GM19023 (cell line): ENCODE results near the gene MSMB.
A peak's percentile ranks its signal among the peaks of the same experiment; 100 is the strongest.
"Not testable (repeated sequence)": the region's sequence is repeated elsewhere in the genome, so short reads cannot be mapped to it uniquely, and the experiment has no call there.

Experiments
- ATAC-seq: cut with Tn5 transposase; IDR thresholded peaks from one replicate; pipeline ENCODE4 v1.9.1; 2021; ENCODE audit warnings: mild to moderate bottlenecking, moderate library complexity; ENCODE audit not compliant: unreplicated experiment

MSMB gene

DNA sequence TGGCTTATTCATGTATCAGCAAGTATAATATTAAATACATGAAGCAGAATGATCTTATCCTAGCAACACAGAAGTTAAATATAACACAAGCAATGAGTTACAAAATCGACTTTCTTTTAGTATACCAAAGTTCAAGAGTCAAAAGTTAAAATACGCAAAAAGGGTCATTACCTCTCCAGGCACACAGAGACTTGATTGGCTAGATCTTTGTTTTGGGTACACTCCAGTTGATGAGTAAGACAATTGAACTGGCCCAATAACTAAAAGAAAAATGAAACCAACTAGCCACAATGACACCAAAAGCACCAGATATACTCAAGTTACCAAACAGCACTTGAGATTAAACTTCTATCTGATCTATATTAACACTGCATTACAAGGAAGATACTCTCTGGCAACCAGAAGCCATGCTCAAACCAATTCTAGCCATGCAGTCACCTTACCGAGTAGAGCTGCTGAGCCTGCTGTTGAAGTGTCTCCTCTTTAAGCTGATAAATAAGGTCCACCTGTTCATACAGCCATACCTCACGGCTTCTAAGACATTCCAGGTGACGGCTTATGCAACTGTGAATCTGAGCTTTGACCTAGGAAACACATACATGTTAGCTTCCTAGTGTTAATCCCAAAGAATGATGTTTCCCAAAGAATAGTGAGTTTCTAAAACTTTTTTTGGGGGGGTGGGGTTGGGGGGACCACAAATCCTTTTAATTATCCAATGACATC is 31.2 kb downstream of the MSMB start:
- no peak for ATAC-seq

DNA sequence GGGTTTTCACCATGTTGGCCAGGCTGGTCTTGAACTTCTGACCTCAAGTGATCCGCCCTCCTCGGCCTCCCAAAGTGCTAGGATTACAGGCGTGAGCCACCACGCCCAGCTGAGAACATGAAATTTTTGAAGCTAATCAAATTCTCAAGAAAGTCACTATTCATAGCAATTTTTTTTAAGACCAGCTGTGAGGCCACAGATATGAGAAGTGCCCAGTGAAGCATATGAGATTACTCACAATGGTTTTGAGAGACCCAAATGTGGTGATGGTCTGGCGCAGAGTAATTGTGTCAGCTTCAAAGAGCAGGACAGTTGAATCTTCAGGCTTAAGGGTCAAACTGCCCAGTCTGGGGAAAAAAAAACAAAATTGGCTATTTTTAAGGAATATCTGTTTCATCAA is 31.9 kb downstream of the MSMB start:
- no peak for ATAC-seq

DNA sequence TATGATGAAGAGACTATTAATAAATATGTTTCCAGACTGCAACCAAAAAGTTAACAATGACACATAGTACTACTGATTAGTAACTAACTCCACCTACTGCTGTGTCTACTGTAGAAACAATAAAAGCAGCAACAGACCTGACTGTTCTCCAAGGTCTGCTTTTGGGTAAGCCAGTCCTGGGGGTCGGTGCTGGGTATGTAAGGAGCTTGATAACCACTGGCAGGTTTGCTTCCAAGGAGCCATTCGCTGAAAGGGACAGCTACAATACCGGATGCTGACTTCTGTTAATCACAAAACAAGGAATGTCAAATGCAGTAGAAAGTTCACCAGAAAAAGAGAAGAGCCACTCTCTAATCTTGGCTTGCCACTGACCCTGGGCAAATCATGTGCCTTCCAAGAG is 33.3 kb downstream of the MSMB start:
- no peak for ATAC-seq

DNA sequence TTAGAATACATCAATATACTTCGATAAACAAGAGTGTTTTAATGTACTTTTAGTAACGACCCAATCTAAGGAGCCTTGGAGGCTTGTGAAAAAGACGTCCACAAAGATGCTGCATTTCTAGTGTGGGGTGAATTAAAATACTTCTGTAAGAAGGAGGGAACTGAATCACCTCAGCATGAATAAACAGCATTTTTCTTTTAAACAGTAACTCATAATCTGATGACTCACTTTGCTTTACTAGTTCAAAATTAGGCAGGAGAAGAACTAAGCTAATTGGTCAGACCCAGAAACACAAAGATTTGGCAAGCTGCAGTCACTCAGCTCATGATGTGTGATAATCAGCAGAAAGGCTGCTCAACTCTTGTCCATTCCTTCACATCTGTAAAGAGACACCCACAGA is 39.9 kb downstream of the MSMB start:
- ATAC-seq, result no peak

DNA sequence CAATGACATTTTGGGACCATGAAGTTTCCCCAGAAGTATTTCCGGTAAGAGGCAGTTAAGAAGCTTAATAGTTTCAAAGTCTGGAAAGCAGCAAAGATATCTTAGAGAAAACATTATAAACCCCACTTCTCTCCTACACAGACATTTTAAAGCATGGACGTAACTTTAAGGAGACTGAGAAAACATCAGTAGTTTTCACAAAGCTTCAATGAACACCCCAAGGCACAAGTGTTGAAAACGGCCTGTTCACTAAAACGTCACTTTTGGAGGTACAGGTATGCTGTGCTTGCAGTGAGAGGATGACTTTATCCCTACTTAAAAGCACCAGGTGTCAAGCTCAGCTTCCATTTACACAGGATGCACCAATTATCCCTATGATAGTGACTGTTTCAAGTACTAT is 40.7 kb downstream of the MSMB start:
- ATAC-seq, result no peak

DNA sequence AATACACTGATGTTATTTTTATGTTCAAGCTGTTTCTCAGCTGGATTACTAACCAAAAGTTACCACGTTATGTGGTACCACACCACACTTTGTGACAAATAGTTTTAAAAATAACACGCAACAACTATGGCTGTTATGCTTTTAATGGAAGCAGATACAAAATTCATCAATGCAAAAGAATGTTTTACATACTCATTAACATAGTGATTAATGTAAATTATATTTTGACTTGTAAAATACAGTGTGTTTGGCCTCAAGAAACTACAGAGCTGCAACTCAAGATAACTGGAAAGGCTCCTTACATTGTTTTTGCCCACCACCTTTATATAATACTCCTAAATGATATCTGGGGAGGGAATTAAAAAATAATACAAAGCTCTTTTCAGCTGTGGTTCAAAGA is 41.1 kb downstream of the MSMB start:
- no peak for ATAC-seq

DNA sequence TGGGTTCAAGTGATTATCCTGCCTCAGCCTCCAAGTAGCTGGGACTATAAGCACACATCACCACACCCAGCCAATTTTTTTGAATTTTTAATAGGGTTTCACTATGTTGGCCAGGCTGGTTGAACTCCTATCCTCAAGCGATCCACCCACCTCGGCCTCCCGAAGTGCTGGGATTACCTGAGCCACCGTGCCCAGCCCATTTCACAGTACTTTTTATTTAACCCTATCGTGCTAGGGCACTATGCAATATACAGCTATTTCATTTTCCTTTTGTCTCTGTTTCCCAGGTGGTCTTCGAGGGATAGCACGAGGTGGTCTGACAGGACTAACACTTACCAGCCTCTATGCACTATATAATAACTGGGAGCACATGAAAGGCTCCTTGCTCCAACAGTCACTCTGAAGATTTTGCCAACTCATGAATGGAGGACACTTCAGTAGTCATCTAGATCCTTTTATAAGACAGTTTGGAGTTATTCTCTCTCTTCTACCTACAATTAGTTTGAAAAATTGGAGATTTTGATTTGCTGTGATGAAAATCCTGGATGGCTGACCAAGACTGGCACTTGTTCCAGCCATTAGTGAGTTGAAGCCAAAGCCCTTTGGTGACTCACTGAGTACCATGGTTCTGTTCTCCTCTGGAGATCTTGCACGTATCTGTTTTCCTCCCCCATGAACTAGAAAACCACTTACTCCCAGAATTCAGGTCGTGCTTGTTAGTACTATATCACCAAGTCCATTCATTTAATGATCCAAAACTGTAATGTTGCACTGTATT is 43.0 kb downstream of the MSMB start:
- no peak for ATAC-seq

DNA sequence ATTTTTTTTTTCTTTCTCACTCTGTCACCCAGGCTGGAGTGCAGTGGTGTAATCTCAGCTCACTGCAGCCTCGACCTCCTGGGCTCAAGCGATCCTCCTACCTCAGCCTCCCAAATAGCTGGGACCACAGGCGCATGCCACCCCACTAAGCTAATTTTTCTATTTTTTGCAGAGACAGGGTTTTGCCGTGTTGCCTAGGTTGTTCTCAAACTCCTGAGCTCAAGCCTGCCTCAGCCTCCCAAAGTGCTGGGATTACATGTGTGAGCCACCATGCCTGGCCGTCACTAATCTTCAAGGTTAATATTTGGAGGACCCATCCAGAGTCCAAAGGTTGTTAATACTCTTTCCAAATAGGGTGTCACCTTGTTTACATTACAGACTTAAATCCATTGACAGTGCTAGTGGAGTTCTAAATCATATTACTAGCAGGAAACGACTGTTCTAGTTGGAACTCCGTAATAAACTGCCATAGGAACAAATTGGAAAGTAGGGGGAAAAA is 43.8 kb downstream of the MSMB start:
- ATAC-seq, result not testable (repeated sequence)

DNA sequence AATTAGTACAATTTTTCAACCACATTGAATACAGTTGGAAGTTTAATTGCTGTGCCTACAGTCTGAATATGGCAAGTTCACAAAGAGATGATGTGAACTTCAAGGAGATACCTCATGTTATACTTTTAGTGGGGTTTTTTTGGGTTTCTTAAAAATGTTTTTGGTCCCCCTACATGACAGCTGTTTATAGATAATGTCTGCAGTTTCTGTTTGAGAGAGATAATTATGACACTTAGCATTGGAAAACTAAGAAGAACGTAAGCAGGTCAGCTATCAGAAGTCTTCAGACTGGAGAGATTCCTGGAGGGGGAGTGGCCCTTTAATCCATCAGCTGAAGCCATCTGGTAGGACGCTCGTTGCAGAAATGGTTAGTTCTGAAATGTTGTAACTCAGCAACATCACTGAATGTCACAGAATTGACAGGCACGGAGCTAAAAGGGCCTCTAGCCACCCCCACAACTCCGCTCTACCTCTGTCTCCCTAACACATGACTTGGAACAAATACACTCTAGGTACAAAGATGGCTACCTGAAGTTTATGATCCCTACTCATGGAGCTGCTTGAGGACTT is 44.8 kb downstream of the MSMB start:
- no peak for ATAC-seq

DNA sequence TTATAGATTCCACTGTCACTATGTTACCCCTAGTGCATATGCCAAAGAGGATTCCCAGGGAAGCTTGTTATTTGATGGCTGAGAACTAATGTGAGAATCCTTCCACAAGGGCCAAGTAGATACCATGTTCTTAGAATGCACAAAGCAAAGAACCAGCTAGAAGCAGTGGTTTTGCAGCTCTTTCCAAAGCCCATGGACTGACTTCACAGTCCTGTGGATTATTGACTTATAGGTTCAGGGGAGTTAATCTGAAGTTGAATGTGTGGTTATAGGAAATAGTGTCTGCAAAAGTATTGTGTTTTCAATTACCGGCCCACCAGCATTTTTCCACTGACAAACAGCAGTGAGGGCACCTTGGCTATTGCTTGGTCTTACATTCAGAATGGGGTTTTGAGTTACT is 45.5 kb downstream of the MSMB start:
- no peak for ATAC-seq

DNA sequence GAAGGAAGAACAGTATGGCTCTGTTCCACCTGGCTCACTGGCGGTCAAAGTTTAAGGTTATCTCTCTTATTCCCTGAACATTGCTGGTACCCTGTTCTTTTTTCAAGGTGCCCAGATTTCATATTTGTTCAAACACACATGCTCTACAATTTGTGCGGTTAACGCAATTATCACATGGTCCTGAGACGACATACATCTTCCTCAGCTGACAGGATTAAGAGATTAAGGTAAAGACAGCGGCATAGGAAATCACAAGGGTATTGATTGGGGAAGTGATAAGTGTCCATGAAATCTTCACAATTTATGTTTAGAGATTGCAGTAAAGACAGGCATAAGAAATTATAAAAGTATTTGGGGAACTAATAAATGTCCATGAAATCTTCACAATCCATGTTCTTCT is 46.1 kb downstream of the MSMB start:
- not testable (repeated sequence) for ATAC-seq

DNA sequence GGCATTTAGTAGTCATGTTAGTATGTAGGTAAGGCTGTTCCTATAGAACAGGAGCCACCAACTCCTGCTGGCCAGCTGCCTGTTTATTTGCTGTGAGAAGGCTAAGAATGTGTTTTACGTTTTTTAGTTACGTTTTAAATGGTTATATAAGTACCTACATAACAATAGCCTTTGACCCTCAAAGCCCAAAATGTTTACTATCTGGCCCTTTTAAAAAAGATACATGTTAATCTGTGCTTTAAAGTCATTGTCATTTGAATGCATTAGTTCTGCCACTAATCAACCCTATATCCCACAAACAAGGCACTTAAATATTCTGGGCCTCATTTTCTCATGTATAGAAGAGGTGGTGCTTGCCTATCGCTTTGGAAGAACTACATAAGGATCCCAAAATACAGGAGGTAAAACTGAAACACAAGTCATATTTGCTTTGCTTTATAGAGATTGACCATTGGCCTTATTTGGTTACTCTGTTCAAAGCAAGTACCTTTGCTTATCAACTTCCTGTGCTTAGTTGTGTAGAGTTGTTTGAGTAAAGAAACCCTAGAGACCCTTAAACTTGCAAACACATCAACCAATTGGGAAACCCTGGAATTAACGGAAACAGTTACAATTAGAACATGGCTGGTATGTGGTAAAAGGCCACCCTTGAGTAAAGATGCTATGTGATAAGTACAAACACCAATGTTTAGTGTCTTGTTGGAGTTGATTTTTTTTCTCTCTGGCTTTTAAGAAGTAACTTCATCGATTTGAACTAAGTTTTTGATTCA is 47.9 kb downstream of the MSMB start:
- ATAC-seq, result no peak

DNA sequence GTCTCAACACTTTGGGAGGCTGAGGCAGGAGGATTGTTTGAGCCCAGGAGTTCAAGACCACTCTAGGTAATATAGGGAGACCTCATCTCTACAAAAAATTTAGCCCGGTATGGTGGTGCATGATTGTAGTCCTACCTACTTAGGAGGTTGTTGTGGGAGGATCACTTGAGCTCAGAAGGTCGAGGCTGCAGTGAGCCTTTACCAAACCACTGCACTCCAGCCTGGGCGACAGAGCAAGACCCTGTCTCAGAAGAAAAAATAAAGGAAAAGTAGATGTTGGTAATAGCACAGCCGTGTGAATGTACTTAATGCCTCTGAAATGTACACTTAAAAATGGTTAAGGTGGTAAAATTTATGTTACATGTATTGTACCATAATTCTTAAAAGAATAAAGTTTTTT is 48.5 kb downstream of the MSMB start:
- no peak for ATAC-seq

DNA sequence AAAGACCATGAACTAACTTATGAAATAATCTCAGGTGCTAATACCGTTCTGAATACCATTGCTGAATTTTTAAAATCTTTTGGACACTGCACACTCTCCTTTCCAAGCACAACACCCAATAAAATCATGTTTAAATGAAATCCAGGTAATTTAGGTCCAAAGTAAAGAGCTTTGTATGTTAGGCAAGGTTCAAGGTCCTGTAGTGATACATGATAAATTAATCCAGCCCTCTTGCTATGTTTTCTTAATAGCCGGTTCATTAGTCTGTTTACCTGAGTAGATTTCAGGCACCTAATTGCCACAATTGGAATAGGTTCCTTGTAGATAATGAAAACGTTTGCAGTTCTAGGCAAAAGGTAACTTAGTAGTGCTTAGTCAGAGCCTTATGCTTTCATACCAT is 60.5 kb downstream of the MSMB start:
- not testable (repeated sequence) for ATAC-seq

DNA sequence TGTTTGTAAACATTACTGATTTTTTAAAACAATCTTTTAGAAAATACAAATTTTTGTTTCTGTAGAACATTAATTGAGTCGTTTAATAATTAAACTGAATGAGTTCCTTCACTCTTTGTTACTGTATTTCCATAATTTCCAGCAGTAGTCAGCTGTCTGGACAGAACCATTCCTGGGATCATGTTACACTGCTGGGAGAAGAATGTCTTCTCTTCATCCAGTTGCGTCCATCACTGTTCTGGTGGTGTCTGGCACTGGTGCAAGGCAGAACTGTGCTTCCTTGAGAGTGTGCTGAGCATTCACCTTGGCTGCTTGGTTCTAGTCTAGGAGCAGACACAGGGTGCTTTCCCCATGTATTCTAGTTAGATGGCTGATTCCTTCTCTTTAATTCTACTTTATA is 61.6 kb downstream of the MSMB start:
- ATAC-seq, result not testable (repeated sequence)

DNA sequence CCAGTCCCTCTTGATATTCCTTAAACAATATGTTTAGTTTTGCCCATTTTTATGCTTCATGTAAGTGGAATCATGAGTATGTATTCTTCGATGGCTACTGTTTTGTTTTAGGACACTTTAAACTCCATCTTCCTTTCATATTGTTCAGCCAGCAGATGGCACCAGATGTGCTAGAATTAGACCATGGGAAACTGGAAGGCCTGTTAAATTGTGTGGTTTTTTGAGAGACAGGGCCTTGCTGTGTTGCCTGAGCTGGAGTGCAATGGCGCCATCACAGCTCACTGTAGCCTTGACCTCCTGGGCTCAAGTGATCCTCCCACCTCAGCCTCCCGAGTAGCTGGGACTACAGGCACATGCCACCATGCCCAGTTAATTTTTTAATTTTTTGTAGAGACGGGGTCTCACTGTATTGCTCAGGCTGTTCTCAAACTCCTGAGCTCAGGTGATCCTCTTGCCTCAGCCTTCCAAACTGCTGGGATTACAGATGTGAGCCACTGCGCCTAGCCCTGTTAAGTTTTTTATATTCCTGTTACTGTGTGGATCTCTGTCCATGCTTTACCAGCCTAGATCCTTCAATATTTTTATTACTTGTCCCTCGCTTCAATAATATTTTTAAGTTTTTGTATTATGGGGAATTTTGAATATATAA is 62.4 kb downstream of the MSMB start:
- ATAC-seq, result peak; percentile 45
